Lower lobe of right lung (tissue), 2 donors: ENCODE data around the gene CDO1. TPM values are rescaled to one million over a fixed set of nuclear protein-coding genes. Genes with fewer than 3 reads are reported as not detected.

Source experiments
- ATAC-seq, 2 donors: fragments of 200-7000 bp; cut with Tn5 transposase; one replicate each; pipeline ENCODE4 v1.9.1; 2020 to 2022; ENCODE audit warnings: mild to moderate bottlenecking in 2 of 2, moderate library complexity in 2 of 2
- DNase-seq: peaks from one replicate; pipeline ENCODE4 v3.0.0-alpha.2; 2020
- H3K27ac ChIP-seq: fragments of 200-600 bp; one replicate; pipeline ENCODE4 v1.8.0; 2022
- H3K27me3 ChIP-seq: fragments of 200-600 bp; one replicate; pipeline ENCODE4 v1.8.0; 2022; ENCODE audit warnings: low read depth
- H3K36me3 ChIP-seq: fragments of 200-600 bp; one replicate; pipeline ENCODE4 v1.8.0; 2022; ENCODE audit warnings: mild to moderate bottlenecking
- H3K4me1 ChIP-seq: fragments of 200-600 bp; one replicate; pipeline ENCODE4 v1.8.0; 2022
- H3K4me3 ChIP-seq: fragments of 200-600 bp; one replicate; pipeline ENCODE4 v1.8.0; 2022; ENCODE audit warnings: mild to moderate bottlenecking
- H3K9me3 ChIP-seq: fragments of 200-600 bp; one replicate; pipeline ENCODE4 v1.8.0; 2022
- CTCF ChIP-seq: fragments of 200-600 bp; IDR thresholded peaks from one replicate; pipeline ENCODE4 v1.8.0; 2022; ENCODE audit warnings: antibody characterized with exemption, mild to moderate bottlenecking
- intact Hi-C: fragments of 100-400 bp; cut with DNase I; formaldehyde crosslinking; loops from one replicate; pipeline ENCODE4 v1.11.0; 2022
- total RNA-seq: library from RNA; stranded (reverse); fragmentation: NEBNext Ultra II Directional; extraction: Animal tissue kit (Norgen Biotek cat#: 25700); gene quantifications from one replicate; pipeline ENCODE4 v1.2.1, GENCODE V29; 2021
- donor health status: DM: no; HTN: yes; CAD: no; lungs with severe emphysema.

Gene CDO1
- total RNA-seq, 1 donor from 2014 or later: 12.8 TPM

GRCh38 chr5:115855959-115856358 lies 39.5 kb upstream of the CDO1 start:
- Histone ChIP-seq H3K27me3 (no peaks in the 10 kb centered on the region), H3K4me3 (no peak overlapping the region), H3K4me1 (peaks cover 18% of the 10 kb centered on the region), H3K27ac (no peak overlapping the region), H3K9me3 (no peaks in the 10 kb centered on the region), H3K36me3 (no peaks in the 10 kb centered on the region)
- no peak for ATAC-seq
- no peak for DNase-seq
- no peak for TF ChIP-seq CTCF
- intact Hi-C loops: no loop called here

- H3K4me1 ChIP-seq: peaks cover 35% of the 10 kb centered on the region
- DNase-seq: no peak
- TF ChIP-seq CTCF: no peak
- no peaks in the 10 kb centered on the region for H3K9me3 ChIP-seq
- no peaks in the 10 kb centered on the region for H3K27me3 ChIP-seq
- intact Hi-C loops: no loop called here
- no peak for ATAC-seq
- H3K27ac ChIP-seq: no peak overlapping the region
- H3K36me3 ChIP-seq: no peaks in the 10 kb centered on the region
- no peak overlapping the region for H3K4me3 ChIP-seq
Measured at GRCh38 chr5:115854139-115854538, 37.7 kb upstream of the CDO1 start.

GRCh38 chr5:115850744-115851416 lies 34.4 kb upstream of the CDO1 start:
- Histone ChIP-seq H3K9me3 (no peaks in the 10 kb centered on the region), H3K27me3 (no peaks in the 10 kb centered on the region), H3K36me3 (no peaks in the 10 kb centered on the region), H3K4me3 (no peak overlapping the region), H3K27ac (no peak overlapping the region), H3K4me1 (peaks cover 22% of the 10 kb centered on the region)
- ATAC-seq (peak in 1 of 2 donors; percentile 28), DNase-seq (no peak)
- intact Hi-C loops: no loop called here
- TF ChIP-seq CTCF: no peak

GRCh38 chr5:115849258-115849798 lies 32.9 kb upstream of the CDO1 start:
- Histone ChIP-seq H3K27me3 (no peaks in the 10 kb centered on the region), H3K4me3 (no peak overlapping the region), H3K36me3 (no peaks in the 10 kb centered on the region), H3K27ac (no peak overlapping the region), H3K9me3 (no peaks in the 10 kb centered on the region), H3K4me1 (peaks cover 36% of the 10 kb centered on the region)
- ATAC-seq (no peak), DNase-seq (no peak)
- intact Hi-C loops: no loop called here
- TF ChIP-seq CTCF: no peak

GRCh38 chr5:115847290-115847689 lies 30.8 kb upstream of the CDO1 start:
- peaks cover 53% of the 10 kb centered on the region for H3K4me1 ChIP-seq
- H3K36me3 ChIP-seq: no peaks in the 10 kb centered on the region
- intact Hi-C loops: no loop called here
- no peak for TF ChIP-seq CTCF
- H3K4me3 ChIP-seq: no peak overlapping the region
- DNase-seq (no peak), ATAC-seq (no peak)
- no peaks in the 10 kb centered on the region for H3K9me3 ChIP-seq
- no peak overlapping the region for H3K27ac ChIP-seq
- no peaks in the 10 kb centered on the region for H3K27me3 ChIP-seq
